A549 (cell line): ENCODE measurements around the gene SCTR. TPM values are rescaled to one million over a fixed set of nuclear protein-coding genes. Genes with fewer than 3 reads are reported as not detected.

ENCODE experiments used
- ATAC-seq, 2 experiments: fragments of 200-7000 bp in 1 of 2; fragments of >200 bp in 1 of 2; cut with Nextera tagmentation in 1 of 2; cut with Tn5 transposase in 1 of 2; 3 replicates each; pipeline versions ENCODE4 v1.8.0 to v1.9.1; 2018 to 2020; ENCODE audit warnings: mild to moderate bottlenecking in 1 of 2, moderate library complexity in 1 of 2
- CTCF ChIA-PET: fragments of 300-600 bp; sonication (Branson Sonifier 250); formaldehyde crosslinking; extraction: SDS; loops from one replicate; lab custom pipeline; 2021; ENCODE audit warnings: antibody characterized with exemption, inconsistent platforms; lab: Yijun Ruan, JAX
- POLR2A ChIA-PET: fragments of 350-600 bp; formaldehyde crosslinking; extraction: SDS; loops from one replicate; lab custom pipeline; 2021; ENCODE audit warnings: antibody characterized with exemption, inconsistent platforms; lab: Yijun Ruan, JAX
- DNase-seq, 2 experiments: peaks; one replicate each; pipeline versions ENCODE4 v3.0.0 to v3.0.0-alpha.2; 2011 to 2016; ENCODE audit warnings: low read depth in 1 of 2, low spot score in 1 of 2
- FAIRE-seq: peaks from 2 replicates; lab custom pipeline; 2011; peaks lifted over from hg19 to GRCh38; lab: Jason Lieb, UNC
- H3K27ac ChIP-seq, 2 experiments: fragments of >200 bp; sonication (Bioruptor Twin); formaldehyde crosslinking; 3 replicates each; pipeline ENCODE4 v1.5.1; 2016 to 2017
- H3K4me1 ChIP-seq: fragments of >200 bp; sonication (Bioruptor Twin); formaldehyde crosslinking; 3 replicates; pipeline ENCODE4 v1.6.1; 2016
- H3K4me2 ChIP-seq: fragments of >200 bp; sonication (Bioruptor Twin); formaldehyde crosslinking; 3 replicates; pipeline ENCODE4 v1.6.1; 2016
- H3K4me3 ChIP-seq: fragments of >200 bp; sonication (Bioruptor Twin); formaldehyde crosslinking; 3 replicates; pipeline ENCODE4 v1.5.1; 2016
- H3K9me3 ChIP-seq: fragments of >200 bp; sonication (Bioruptor Twin); formaldehyde crosslinking; 3 replicates; pipeline ENCODE4 v1.6.1; 2016
- CBX8 ChIP-seq: fragments of 200-600 bp; sonication (generic); IDR thresholded peaks from 2 replicates; pipeline ENCODE4 v1.6.1; 2016
- CEBPB ChIP-seq, 2 experiments: fragments of >200 bp in 1 of 2; sonication (Bioruptor Twin) in 1 of 2; formaldehyde crosslinking in 1 of 2; IDR thresholded peaks; 2 replicates each; pipeline ENCODE4 v1.6.1; 2012 to 2016
- CHD4 ChIP-seq: fragments of 200-600 bp; sonication (generic); IDR thresholded peaks from 2 replicates; pipeline ENCODE4 v1.6.1; 2016; ENCODE audit warnings: antibody characterized with exemption, mild to moderate bottlenecking, borderline replicate concordance
- EHF ChIP-seq: fragments of 250-450 bp; sonication (Bioruptor Pico); IDR thresholded peaks from 2 replicates; pipeline ENCODE4 v1.5.0; 2020; ENCODE audit warnings: mild to moderate bottlenecking
- HEYL ChIP-seq: fragments of 250-450 bp; sonication (Bioruptor Pico); IDR thresholded peaks from 2 replicates; pipeline ENCODE4 v1.8.0; 2021; ENCODE audit warnings: mild to moderate bottlenecking, moderate library complexity
- HOXA7 ChIP-seq: fragments of 250-450 bp; sonication (Bioruptor Pico); IDR thresholded peaks from 2 replicates; pipeline ENCODE4 v1.5.0; 2020; ENCODE audit warnings: mild to moderate bottlenecking, moderate library complexity
- HOXB13 ChIP-seq: fragments of 250-450 bp; sonication (Bioruptor Pico); IDR thresholded peaks from 2 replicates; pipeline ENCODE4 v1.5.0; 2020; ENCODE audit warnings: low read depth, mild to moderate bottlenecking, moderate library complexity
- JUNB ChIP-seq: fragments of >200 bp; sonication (Bioruptor Twin); formaldehyde crosslinking; IDR thresholded peaks from 2 replicates; pipeline ENCODE4 v1.6.1; 2016
- MAFK ChIP-seq: fragments of 450-650 bp; IDR thresholded peaks from 2 replicates; pipeline ENCODE4 v1.6.1; 2014; ENCODE audit not compliant: partially characterized antibody
- MAZ ChIP-seq: fragments of 150-350 bp; IDR thresholded peaks from 2 replicates; pipeline ENCODE4 v1.6.1; 2014; ENCODE audit warnings: antibody characterized with exemption, low read depth, low read length, borderline replicate concordance
- MYC ChIP-seq: IDR thresholded peaks from 2 replicates; pipeline ENCODE4 v1.6.1; 2012; ENCODE audit warnings: mild to moderate bottlenecking, inconsistent platforms, low read length, improper control_type of control experiment, borderline replicate concordance
- NPAS2 ChIP-seq: fragments of 250-450 bp; sonication (Bioruptor Pico); IDR thresholded peaks from 2 replicates; pipeline ENCODE4 v1.8.0; 2022; ENCODE audit warnings: mild to moderate bottlenecking, moderate library complexity, borderline replicate concordance
- PHF8 ChIP-seq: fragments of 200-600 bp; sonication (generic); IDR thresholded peaks from 2 replicates; pipeline ENCODE4 v1.6.1; 2016; ENCODE audit warnings: low read depth, mild to moderate bottlenecking, antibody characterized with exemption, moderate library complexity, borderline replicate concordance
- POLR2AphosphoS2 ChIP-seq: conservative IDR thresholded peaks from 2 replicates; pipeline ENCODE4 v1.6.1; 2012; ENCODE audit warnings: low read length, improper control_type of control experiment, inconsistent platforms
- RCOR1 ChIP-seq: fragments of 150-350 bp; IDR thresholded peaks from 2 replicates; pipeline ENCODE4 v1.6.1; 2014; ENCODE audit warnings: antibody characterized with exemption, low read length, low read depth
- RFX5 ChIP-seq: fragments of 450-650 bp; IDR thresholded peaks from 2 replicates; pipeline ENCODE4 v1.7.1; 2014; ENCODE audit warnings: antibody characterized with exemption, mild to moderate bottlenecking, moderate library complexity
- RNF2 ChIP-seq: fragments of 200-600 bp; sonication (generic); IDR thresholded peaks from 2 replicates; pipeline ENCODE4 v1.6.1; 2016; ENCODE audit warnings: low read depth, mild to moderate bottlenecking, antibody characterized with exemption, moderate library complexity, borderline replicate concordance
- SREBF2 ChIP-seq: fragments of 450-650 bp; IDR thresholded peaks from 2 replicates; pipeline ENCODE4 v1.6.1; 2014; ENCODE audit warnings: mild to moderate bottlenecking, moderate library complexity
- ZFP36 ChIP-seq: fragments of 450-650 bp; IDR thresholded peaks from 2 replicates; pipeline ENCODE4 v1.6.1; 2014; ENCODE audit warnings: borderline replicate concordance; ENCODE audit not compliant: partially characterized antibody
- ZNF302 ChIP-seq: fragments of 250-450 bp; sonication (Bioruptor Pico); IDR thresholded peaks from 2 replicates; pipeline ENCODE4 v1.9.0; 2021; ENCODE audit warnings: inconsistent platforms, mild to moderate bottlenecking, moderate library complexity
- ZSCAN20 ChIP-seq: fragments of 250-450 bp; sonication (Bioruptor Pico); IDR thresholded peaks from 2 replicates; pipeline ENCODE4 v1.8.0; 2022; ENCODE audit warnings: mild to moderate bottlenecking, moderate library complexity
- WGBS: methylation state at CpG from one replicate; pipeline ENCODE4 v1.1.6; 2017; ENCODE audit errors: missing lambda C conversion rate; 5-methylcytosine and 5-hydroxymethylcytosine counted together
- polyA plus RNA-seq, 4 experiments: library from polyadenylated mRNA; depleted of rRNA in 3 of 4; stranded (reverse); fragments of >200 nt; fragmentation: RNase III in 1 of 4; extraction: RNeasy Plus Mini Kit Qiagen cat#74134 plus additional on column Dnase treatment in 1 of 4; gene quantifications; 2 replicates in 3 of 4; 3 replicates in 1 of 4; pipeline ENCODE4 v1.2.3, GENCODE V29; 2011 to 2017
- TF ChIP-seq, protein P1 (sequence below): fragments of >200 bp; sonication (Bioruptor Twin); formaldehyde crosslinking; IDR thresholded peaks from 3 replicates; pipeline ENCODE4 v1.6.1; 2016
- TF ChIP-seq, protein P2 (sequence below): fragments of 150-350 bp; IDR thresholded peaks from 2 replicates; pipeline ENCODE4 v1.6.1; 2014; ENCODE audit warnings: low read depth, mild to moderate bottlenecking, low read length
- TF ChIP-seq, protein P3 (sequence below): IDR thresholded peaks from 2 replicates; pipeline ENCODE4 v1.6.1; 2012
- TF ChIP-seq, protein P4 (sequence below): fragments of 200-600 bp; sonication (generic); IDR thresholded peaks from 2 replicates; pipeline ENCODE4 v1.6.1; 2016; ENCODE audit warnings: antibody characterized with exemption, mild to moderate bottlenecking, moderate library complexity

The SCTR gene
- polyA plus RNA-seq, 2 of the 4 experiments (the other 2 are of a cell fraction), result not detected

DNA sequence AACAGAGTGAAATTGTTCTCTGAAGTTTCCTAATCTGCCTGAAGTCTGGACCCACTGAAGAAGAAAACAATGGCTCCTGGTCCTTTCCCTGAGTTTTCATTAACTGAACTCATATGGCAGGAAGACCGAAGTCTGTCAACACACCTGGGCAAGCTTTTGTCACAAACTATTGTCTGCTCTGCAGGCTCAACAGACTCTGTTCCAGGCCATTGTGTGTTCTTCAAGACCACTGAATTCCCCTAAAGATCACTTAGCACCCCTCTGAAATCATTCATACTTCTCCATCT, 99.2 kb downstream of the SCTR start (continued):
- TF ChIP-seq CBX8, result no peak
- no peak for TF ChIP-seq RNF2
- no peak for TF ChIP-seq HOXB13 (CRISPR knock-in tag)

DNA sequence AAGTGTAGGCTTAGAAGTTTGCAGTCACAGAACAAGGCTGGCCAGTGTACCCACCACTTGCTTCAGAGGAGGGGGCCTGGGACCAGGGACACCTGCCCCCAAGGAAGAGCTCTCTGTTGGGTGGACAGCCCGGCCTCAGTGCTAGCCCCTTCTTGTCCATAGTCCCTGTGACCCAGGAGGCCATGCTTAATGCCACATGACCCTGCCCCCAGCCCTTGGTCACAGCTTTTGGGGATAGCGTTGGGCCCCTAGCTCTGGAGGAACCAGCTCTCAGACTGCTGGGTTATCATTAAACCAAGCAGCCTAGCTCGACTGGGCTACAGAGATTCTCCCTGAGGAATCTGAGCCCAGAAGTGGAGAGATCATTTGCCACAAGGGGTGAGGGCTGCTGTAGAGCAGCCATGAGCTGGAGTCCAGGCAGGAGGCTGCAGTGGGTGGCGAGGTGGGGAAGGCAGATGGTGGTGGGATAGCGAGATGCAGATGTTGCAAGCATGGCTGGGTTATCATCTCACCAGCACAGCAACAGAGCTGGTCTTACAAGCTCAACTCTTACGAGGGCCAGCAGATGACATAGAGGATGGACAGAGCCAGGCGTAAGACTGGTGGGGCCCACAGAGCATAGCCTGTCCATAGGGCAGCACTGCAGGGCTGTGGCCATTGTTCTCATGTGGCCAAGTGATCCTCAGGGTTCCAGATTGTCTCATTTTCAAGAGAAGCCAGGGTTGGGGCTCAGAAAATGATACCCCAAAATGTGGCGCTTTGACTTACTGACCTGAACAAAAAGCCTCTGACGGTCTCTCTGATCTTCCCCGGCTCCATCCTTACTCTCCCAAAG, 99.8 kb downstream of the SCTR start:
- POLR2A ChIA-PET, result no interaction called here
- no peak overlapping the region for H3K4me2 ChIP-seq
- FAIRE-seq, result no peak
- TF ChIP-seq SREBF2 (no peak), RCOR1 (no peak), MAZ (no peak), JUNB (no peak), MYC (no peak), CEBPB (IDR thresholded peaks at IDR 0.05) (no peak), HEYL (CRISPR knock-in tag) (no peak), CHD4 (no peak), ZSCAN20 (CRISPR knock-in tag) (no peak)
- TF ChIP-seq, protein P1, sequence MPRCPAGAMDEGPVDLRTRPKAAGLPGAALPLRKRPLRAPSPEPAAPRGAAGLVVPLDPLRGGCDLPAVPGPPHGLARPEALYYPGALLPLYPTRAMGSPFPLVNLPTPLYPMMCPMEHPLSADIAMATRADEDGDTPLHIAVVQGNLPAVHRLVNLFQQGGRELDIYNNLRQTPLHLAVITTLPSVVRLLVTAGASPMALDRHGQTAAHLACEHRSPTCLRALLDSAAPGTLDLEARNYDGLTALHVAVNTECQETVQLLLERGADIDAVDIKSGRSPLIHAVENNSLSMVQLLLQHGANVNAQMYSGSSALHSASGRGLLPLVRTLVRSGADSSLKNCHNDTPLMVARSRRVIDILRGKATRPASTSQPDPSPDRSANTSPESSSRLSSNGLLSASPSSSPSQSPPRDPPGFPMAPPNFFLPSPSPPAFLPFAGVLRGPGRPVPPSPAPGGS, result no peak
- TF ChIP-seq, all 56 proteins: peak for 0
- ATAC-seq, result no peak
- Histone ChIP-seq H3K27ac (peak overlapping the region in 1 of 2 experiments; percentile 61; a peak in 1 of 6 replicates), H3K4me3 (no peak overlapping the region), H3K9me3 (peaks cover 11% of the 10 kb centered on the region), H3K4me1 (peaks cover 47% of the 10 kb centered on the region)
- no peak for DNase-seq
- WGBS, result 88% methylated on average over 7 of the region's 10 CpGs
- CTCF ChIA-PET, result interaction anchor here (0.6 to 1.5 kb wide), 2 partner anchors 51 to 52 kb away, joined by 3 read pairs; no protein-coding TSS in a partner anchor

DNA sequence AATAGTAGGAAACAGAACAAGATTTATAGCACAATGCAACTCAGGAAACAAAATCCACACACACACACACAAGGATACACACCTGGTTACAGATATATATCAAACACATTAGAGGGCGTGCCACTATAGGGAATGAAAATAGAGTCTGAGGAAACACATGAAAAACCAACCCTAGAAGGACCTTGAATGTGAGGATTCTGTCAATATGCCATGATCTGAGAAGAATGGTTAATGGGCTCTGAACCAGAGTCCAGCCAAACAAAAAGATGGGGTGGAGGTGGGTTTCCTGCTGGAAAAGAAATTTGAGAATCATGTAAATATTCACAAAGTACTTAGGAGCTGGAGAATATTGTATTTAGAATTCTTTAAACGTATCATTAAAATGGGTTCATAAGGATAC, 100.5 kb downstream of the SCTR start:
- 71% methylated on average over 2 of the region's 2 CpGs for WGBS
- DNase-seq (no peak), FAIRE-seq (no peak), ATAC-seq (no peak)
- TF ChIP-seq, protein P2, sequence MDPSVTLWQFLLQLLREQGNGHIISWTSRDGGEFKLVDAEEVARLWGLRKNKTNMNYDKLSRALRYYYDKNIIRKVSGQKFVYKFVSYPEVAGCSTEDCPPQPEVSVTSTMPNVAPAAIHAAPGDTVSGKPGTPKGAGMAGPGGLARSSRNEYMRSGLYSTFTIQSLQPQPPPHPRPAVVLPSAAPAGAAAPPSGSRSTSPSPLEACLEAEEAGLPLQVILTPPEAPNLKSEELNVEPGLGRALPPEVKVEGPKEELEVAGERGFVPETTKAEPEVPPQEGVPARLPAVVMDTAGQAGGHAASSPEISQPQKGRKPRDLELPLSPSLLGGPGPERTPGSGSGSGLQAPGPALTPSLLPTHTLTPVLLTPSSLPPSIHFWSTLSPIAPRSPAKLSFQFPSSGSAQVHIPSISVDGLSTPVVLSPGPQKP, result no peak
- no peak for TF ChIP-seq ZSCAN20 (CRISPR knock-in tag)
- TF ChIP-seq, protein P3, sequence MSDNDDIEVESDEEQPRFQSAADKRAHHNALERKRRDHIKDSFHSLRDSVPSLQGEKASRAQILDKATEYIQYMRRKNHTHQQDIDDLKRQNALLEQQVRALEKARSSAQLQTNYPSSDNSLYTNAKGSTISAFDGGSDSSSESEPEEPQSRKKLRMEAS, result no peak
- TF ChIP-seq EHF, result no peak
- no peak for TF ChIP-seq HOXA7 (CRISPR knock-in tag)
- TF ChIP-seq, protein P4, sequence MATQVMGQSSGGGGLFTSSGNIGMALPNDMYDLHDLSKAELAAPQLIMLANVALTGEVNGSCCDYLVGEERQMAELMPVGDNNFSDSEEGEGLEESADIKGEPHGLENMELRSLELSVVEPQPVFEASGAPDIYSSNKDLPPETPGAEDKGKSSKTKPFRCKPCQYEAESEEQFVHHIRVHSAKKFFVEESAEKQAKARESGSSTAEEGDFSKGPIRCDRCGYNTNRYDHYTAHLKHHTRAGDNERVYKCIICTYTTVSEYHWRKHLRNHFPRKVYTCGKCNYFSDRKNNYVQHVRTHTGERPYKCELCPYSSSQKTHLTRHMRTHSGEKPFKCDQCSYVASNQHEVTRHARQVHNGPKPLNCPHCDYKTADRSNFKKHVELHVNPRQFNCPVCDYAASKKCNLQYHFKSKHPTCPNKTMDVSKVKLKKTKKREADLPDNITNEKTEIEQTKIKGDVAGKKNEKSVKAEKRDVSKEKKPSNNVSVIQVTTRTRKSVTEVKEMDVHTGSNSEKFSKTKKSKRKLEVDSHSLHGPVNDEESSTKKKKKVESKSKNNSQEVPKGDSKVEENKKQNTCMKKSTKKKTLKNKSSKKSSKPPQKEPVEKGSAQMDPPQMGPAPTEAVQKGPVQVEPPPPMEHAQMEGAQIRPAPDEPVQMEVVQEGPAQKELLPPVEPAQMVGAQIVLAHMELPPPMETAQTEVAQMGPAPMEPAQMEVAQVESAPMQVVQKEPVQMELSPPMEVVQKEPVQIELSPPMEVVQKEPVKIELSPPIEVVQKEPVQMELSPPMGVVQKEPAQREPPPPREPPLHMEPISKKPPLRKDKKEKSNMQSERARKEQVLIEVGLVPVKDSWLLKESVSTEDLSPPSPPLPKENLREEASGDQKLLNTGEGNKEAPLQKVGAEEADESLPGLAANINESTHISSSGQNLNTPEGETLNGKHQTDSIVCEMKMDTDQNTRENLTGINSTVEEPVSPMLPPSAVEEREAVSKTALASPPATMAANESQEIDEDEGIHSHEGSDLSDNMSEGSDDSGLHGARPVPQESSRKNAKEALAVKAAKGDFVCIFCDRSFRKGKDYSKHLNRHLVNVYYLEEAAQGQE, result no peak
- no peak for TF ChIP-seq MAFK
- TF ChIP-seq ZNF302 (CRISPR knock-in tag), result no peak
- no peak for TF ChIP-seq PHF8
- TF ChIP-seq NPAS2 (CRISPR knock-in tag), result no peak
- TF ChIP-seq ZFP36, result no peak
- no peak for TF ChIP-seq MAZ
- no peak for TF ChIP-seq POLR2AphosphoS2
- TF ChIP-seq RFX5, result no peak
- Histone ChIP-seq H3K4me1 (peaks cover 47% of the 10 kb centered on the region), H3K27ac (no peak overlapping the region), H3K4me2 (no peak overlapping the region), H3K9me3 (peaks cover 11% of the 10 kb centered on the region), H3K4me3 (no peak overlapping the region)
- CTCF ChIA-PET, result interaction anchor here (1.5 kb wide), 1 partner anchor 52 kb away, joined by 3 read pairs; no protein-coding TSS in a partner anchor
- POLR2A ChIA-PET, result no interaction called here
